Measurements from ENCODE around the gene THSD4. TPM values are rescaled to one million over a fixed set of nuclear protein-coding genes. Genes with fewer than 3 reads are reported as not detected.

Gene THSD4
- total and polyA plus RNA-seq, 7 donors: 0.21 to 3.1 (median 1.8) TPM

GRCh38 chr15:71757741-71758530 is 642.7 kb downstream of the THSD4 start:
- TF ChIP-seq, protein P1, sequence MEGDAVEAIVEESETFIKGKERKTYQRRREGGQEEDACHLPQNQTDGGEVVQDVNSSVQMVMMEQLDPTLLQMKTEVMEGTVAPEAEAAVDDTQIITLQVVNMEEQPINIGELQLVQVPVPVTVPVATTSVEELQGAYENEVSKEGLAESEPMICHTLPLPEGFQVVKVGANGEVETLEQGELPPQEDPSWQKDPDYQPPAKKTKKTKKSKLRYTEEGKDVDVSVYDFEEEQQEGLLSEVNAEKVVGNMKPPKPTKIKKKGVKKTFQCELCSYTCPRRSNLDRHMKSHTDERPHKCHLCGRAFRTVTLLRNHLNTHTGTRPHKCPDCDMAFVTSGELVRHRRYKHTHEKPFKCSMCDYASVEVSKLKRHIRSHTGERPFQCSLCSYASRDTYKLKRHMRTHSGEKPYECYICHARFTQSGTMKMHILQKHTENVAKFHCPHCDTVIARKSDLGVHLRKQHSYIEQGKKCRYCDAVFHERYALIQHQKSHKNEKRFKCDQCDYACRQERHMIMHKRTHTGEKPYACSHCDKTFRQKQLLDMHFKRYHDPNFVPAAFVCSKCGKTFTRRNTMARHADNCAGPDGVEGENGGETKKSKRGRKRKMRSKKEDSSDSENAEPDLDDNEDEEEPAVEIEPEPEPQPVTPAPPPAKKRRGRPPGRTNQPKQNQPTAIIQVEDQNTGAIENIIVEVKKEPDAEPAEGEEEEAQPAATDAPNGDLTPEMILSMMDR (IDR thresholded peaks at IDR 0.05): no peak
- Histone ChIP-seq H3K4me1 (no peaks in the 10 kb centered on the region), H3K36me3 (ENCODE audit: insufficient read depth in 1 of 2, low read depth in 1 of 2) (no peaks in the 10 kb centered on the region), H3K9me3 (peaks cover 17% of the 10 kb centered on the region), H3K4me3 (no peak overlapping the region), H3K27ac (no peak overlapping the region), H3K27me3 (ENCODE audit: insufficient read depth in 3 of 3, low read length in 2 of 3) (no peaks in the 10 kb centered on the region)
- ATAC-seq (no peak), DNase-seq (no peak)
- intact Hi-C loops (cut with DNase I): no loop called here
- WGBS, 3 donors: 54 to 68% (median 62%) methylated on average over 13 of the region's 13 CpGs

GRCh38 chr15:71758711-71759110 is 643.4 kb downstream of the THSD4 start:
- intact Hi-C loops (cut with DNase I): no loop called here

GRCh38 chr15:71760852-71761251 is 645.6 kb downstream of the THSD4 start:
- no peak for DNase-seq
- no peak for ATAC-seq
- H3K9me3 ChIP-seq: peaks cover 14% of the 10 kb centered on the region
- TF ChIP-seq, protein P1 (IDR thresholded peaks at IDR 0.05): no peak
- peaks cover 0 to 9% of the 10 kb centered on the region in 2 donors for H3K36me3 ChIP-seq (ENCODE audit: insufficient read depth in 1 of 2, low read depth in 1 of 2)
- no peak overlapping the region for H3K4me3 ChIP-seq
- H3K27me3 ChIP-seq (ENCODE audit: insufficient read depth in 3 of 3, low read length in 2 of 3): no peaks in the 10 kb centered on the region
- no peak overlapping the region for H3K27ac ChIP-seq
- 95 to 98% (median 97%) methylated on average over 1 of the region's 1 CpG for WGBS, 3 donors
- H3K4me1 ChIP-seq: no peaks in the 10 kb centered on the region
- intact Hi-C loops (cut with DNase I): no loop called here

More at GRCh38 chr15:71758711-71759110, 643.4 kb downstream of the THSD4 start:
- DNase-seq (no peak), ATAC-seq (no peak)
- TF ChIP-seq, protein P1 (IDR thresholded peaks at IDR 0.05): no peak
- Histone ChIP-seq H3K4me1 (no peaks in the 10 kb centered on the region), H3K27me3 (ENCODE audit: insufficient read depth in 3 of 3, low read length in 2 of 3) (no peaks in the 10 kb centered on the region), H3K9me3 (peaks cover 17% of the 10 kb centered on the region), H3K36me3 (ENCODE audit: insufficient read depth in 1 of 2, low read depth in 1 of 2) (no peaks in the 10 kb centered on the region), H3K27ac (no peak overlapping the region), H3K4me3 (no peak overlapping the region)
- WGBS, 3 donors: 89 to 94% (median 91%) methylated on average over 2 of the region's 2 CpGs

GRCh38 chr15:71761649-71762048 is 646.4 kb downstream of the THSD4 start:
- peak in 2 of 4 donors; percentile 48 to 68 for ATAC-seq
- H3K9me3 ChIP-seq: peaks cover 14% of the 10 kb centered on the region
- TF ChIP-seq, protein P1 (IDR thresholded peaks at IDR 0.05): no peak
- 19 to 28% (median 21%) methylated on average over 3 of the region's 3 CpGs for WGBS, 3 donors
- H3K4me1 ChIP-seq: no peaks in the 10 kb centered on the region
- H3K36me3 ChIP-seq (ENCODE audit: insufficient read depth in 1 of 2, low read depth in 1 of 2): peaks cover 0 to 9% of the 10 kb centered on the region in 2 donors
- H3K27me3 ChIP-seq (ENCODE audit: insufficient read depth in 3 of 3, low read length in 2 of 3): no peaks in the 10 kb centered on the region
- no peak overlapping the region for H3K4me3 ChIP-seq
- no peak overlapping the region for H3K27ac ChIP-seq
- intact Hi-C loops (cut with DNase I): no loop called here
- no peak for DNase-seq
